Measurements from ENCODE around the gene PIEZO1. TPM values are rescaled to one million over a fixed set of nuclear protein-coding genes. Genes with fewer than 3 reads are reported as not detected.
"Not testable (repeated sequence)": the region's sequence is repeated elsewhere in the genome, so short reads cannot be mapped to it uniquely, and the experiment has no call there.

PIEZO1 gene
- polyA plus RNA-seq, 1 experiment = 47.0 TPM

- no peak for DNase-seq (ENCODE audit: low read depth, low spot score)
- TF ChIP-seq CTCF (IDR thresholded peaks at IDR 0.05; ENCODE audit: low read depth, low read length) = no peak
- ChIA-PET POLR2A (no interaction called here), CTCF (no interaction called here)
- Histone ChIP-seq H3K27ac (ENCODE audit: low read depth, low read length) (no peak overlapping the region), H3K27me3 (ENCODE audit: control insufficient read depth, insufficient read depth, low read length) (no peaks in the 10 kb centered on the region), H3K9me3 (ENCODE audit: control insufficient read depth, insufficient read depth, low read length) (no peaks in the 10 kb centered on the region), H3K4me3 (ENCODE audit: low read depth, low read length) (no peak overlapping the region)
These were observed 40.1 kb upstream of the PIEZO1 start for GRCh38 chr16:88825146-88825545.

- Histone ChIP-seq H3K9me3 (ENCODE audit: control insufficient read depth, insufficient read depth, low read length) (no peaks in the 10 kb centered on the region), H3K4me3 (ENCODE audit: low read depth, low read length) (no peak overlapping the region), H3K27ac (ENCODE audit: low read depth, low read length) (no peak overlapping the region), H3K27me3 (ENCODE audit: control insufficient read depth, insufficient read depth, low read length) (no peaks in the 10 kb centered on the region)
- POLR2A ChIA-PET = interaction anchor here (0.6 kb wide), 1 partner anchor 56 kb away, joined by 3 read pairs; no protein-coding TSS in a partner anchor
- no peak for TF ChIP-seq CTCF (IDR thresholded peaks at IDR 0.05; ENCODE audit: low read depth, low read length)
- DNase-seq (ENCODE audit: low read depth, low spot score) = no peak
- CTCF ChIA-PET = no interaction called here
These were observed 39.4 kb upstream of the PIEZO1 start for GRCh38 chr16:88824256-88825077.

- H3K9me3 ChIP-seq (ENCODE audit: control insufficient read depth, insufficient read depth, low read length) = not testable (repeated sequence)
These were observed 38.6 kb upstream of the PIEZO1 start for GRCh38 chr16:88823646-88824045.

GRCh38 chr16:88822281-88823040 lies 37.4 kb upstream of the PIEZO1 start:
- DNase-seq (ENCODE audit: low read depth, low spot score) = no peak
- no peak for TF ChIP-seq CTCF (IDR thresholded peaks at IDR 0.05; ENCODE audit: low read depth, low read length)
- no peak overlapping the region for H3K4me3 ChIP-seq (ENCODE audit: low read depth, low read length)
- H3K27ac ChIP-seq (ENCODE audit: low read depth, low read length) = no peak overlapping the region
- no peaks in the 10 kb centered on the region; the same call in 1 of the 2 replicates for H3K9me3 ChIP-seq (ENCODE audit: control insufficient read depth, insufficient read depth, low read length)
- POLR2A ChIA-PET = no interaction called here
- CTCF ChIA-PET = no interaction called here
- no peaks in the 10 kb centered on the region for H3K27me3 ChIP-seq (ENCODE audit: control insufficient read depth, insufficient read depth, low read length)

More at GRCh38 chr16:88823646-88824045, 38.6 kb upstream of the PIEZO1 start:
- H3K27me3 ChIP-seq (ENCODE audit: control insufficient read depth, insufficient read depth, low read length); CTCF ChIA-PET; DNase-seq (ENCODE audit: low read depth, low spot score); POLR2A ChIA-PET; H3K4me3 ChIP-seq (ENCODE audit: low read depth, low read length); H3K27ac ChIP-seq (ENCODE audit: low read depth, low read length): not testable (repeated sequence)

GRCh38 chr16:88821168-88821850 lies 36.3 kb upstream of the PIEZO1 start:
- ChIA-PET CTCF (no interaction called here), POLR2A (no interaction called here)
- no peaks in the 10 kb centered on the region for H3K27me3 ChIP-seq (ENCODE audit: control insufficient read depth, insufficient read depth, low read length)
- no peak for DNase-seq (ENCODE audit: low read depth, low spot score)
- no peak overlapping the region for H3K4me3 ChIP-seq (ENCODE audit: low read depth, low read length)
- TF ChIP-seq CTCF (IDR thresholded peaks at IDR 0.05; ENCODE audit: low read depth, low read length) = 0 out of 2 replicates have a peak, but pooled peaks have one; percentile 4
- no peak overlapping the region for H3K27ac ChIP-seq (ENCODE audit: low read depth, low read length)
- no peaks in the 10 kb centered on the region; the same call in 1 of the 2 replicates for H3K9me3 ChIP-seq (ENCODE audit: control insufficient read depth, insufficient read depth, low read length)
